Bronchial epithelial cell (primary cell): ENCODE results near the gene LHFPL4. TPM values are rescaled to one million over a fixed set of nuclear protein-coding genes. Genes with fewer than 3 reads are reported as not detected.
"Not testable (repeated sequence)": the region's sequence is repeated elsewhere in the genome, so short reads cannot be mapped to it uniquely, and the experiment has no call there.

Experiments
- DNase-seq: peaks from one replicate; pipeline ENCODE4 v3.0.0-alpha.2; 2010; ENCODE audit warnings: low read depth
- FAIRE-seq: peaks from 2 replicates; lab custom pipeline; 2011; peaks lifted over from hg19 to GRCh38; lab: Jason Lieb, UNC
- H3K27me3 ChIP-seq: 2 replicates; pipeline ENCODE4 v1.5.1; 2011; ENCODE audit warnings: low read length; ENCODE audit not compliant: control insufficient read depth, insufficient read depth
- H3K36me3 ChIP-seq: 2 replicates; pipeline ENCODE4 v1.5.1; 2011; ENCODE audit warnings: low read length; ENCODE audit not compliant: control insufficient read depth, insufficient read depth
- H3K4me3 ChIP-seq: 2 replicates; pipeline ENCODE4 v1.5.1; 2011; ENCODE audit warnings: mild to moderate bottlenecking, low read depth, low read length, control low read depth
- total RNA-seq: library from RNA; depleted of rRNA; stranded (reverse); fragments of >200 nt; gene quantifications from 2 replicates; pipeline ENCODE4 v1.2.1, GENCODE V29; 2014
- TF ChIP-seq, protein P1 (sequence below): IDR thresholded peaks from 2 replicates; pipeline ENCODE4 v1.5.1; 2011; ENCODE audit warnings: mild to moderate bottlenecking, moderate library complexity, low read length, control low read depth, inconsistent platforms; ENCODE audit not compliant: insufficient read depth, severe bottlenecking

The LHFPL4 gene
- not detected in 2 replicates for total RNA-seq

GRCh38 chr3:9553021-9553947, at the start of gene LHFPL4:
TSS of gene LHFPL4 (minus strand) at chr3:9553822. CDS start at chr3:9552679, 1,143 bp downstream.
- Histone ChIP-seq H3K4me3 (no peak within 1 kb of the TSS), H3K36me3 (no peaks in the 10 kb centered on the region), H3K27me3 (peaks cover 5% of the 10 kb centered on the region)
- TF ChIP-seq, protein P1, sequence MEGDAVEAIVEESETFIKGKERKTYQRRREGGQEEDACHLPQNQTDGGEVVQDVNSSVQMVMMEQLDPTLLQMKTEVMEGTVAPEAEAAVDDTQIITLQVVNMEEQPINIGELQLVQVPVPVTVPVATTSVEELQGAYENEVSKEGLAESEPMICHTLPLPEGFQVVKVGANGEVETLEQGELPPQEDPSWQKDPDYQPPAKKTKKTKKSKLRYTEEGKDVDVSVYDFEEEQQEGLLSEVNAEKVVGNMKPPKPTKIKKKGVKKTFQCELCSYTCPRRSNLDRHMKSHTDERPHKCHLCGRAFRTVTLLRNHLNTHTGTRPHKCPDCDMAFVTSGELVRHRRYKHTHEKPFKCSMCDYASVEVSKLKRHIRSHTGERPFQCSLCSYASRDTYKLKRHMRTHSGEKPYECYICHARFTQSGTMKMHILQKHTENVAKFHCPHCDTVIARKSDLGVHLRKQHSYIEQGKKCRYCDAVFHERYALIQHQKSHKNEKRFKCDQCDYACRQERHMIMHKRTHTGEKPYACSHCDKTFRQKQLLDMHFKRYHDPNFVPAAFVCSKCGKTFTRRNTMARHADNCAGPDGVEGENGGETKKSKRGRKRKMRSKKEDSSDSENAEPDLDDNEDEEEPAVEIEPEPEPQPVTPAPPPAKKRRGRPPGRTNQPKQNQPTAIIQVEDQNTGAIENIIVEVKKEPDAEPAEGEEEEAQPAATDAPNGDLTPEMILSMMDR: no peak
- no peak for FAIRE-seq
- no peak for DNase-seq

DNA sequence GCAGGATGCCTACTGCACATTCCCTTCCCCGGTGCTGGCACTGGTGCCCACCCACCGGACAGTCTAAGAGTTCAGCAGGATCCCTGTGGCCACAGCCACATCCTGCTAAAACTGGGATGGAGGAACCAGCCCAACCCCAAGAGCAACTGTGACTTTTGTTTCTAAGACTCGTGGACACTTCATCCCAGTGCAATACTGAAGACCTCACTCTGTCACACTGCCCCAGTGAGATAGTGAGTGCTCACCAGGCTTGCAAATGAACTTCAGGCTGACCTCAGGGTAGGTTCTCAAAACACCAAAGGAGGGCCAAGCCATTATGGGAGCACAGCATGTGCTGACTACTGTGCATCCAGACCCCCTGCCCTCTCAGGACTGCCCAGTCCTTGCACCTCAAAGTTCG, 49.0 kb upstream of the LHFPL4 start:
- H3K4me3 ChIP-seq: no peak overlapping the region
- H3K36me3 ChIP-seq: no peaks in the 10 kb centered on the region
- no peak for DNase-seq
- TF ChIP-seq, protein P1: no peak
- FAIRE-seq: no peak
- peaks cover 2% of the 10 kb centered on the region for H3K27me3 ChIP-seq

- H3K4me3 ChIP-seq: peak overlapping the region; percentile 7
- H3K36me3 ChIP-seq, H3K27me3 ChIP-seq, FAIRE-seq, DNase-seq: not testable (repeated sequence)
These were observed 47.5 kb upstream of the LHFPL4 start for GRCh38 chr3:9601006-9601581.

- Histone ChIP-seq H3K27me3 (peaks cover 2% of the 10 kb centered on the region), H3K36me3 (no peaks in the 10 kb centered on the region), H3K4me3 (peak overlapping the region; percentile 7)
- FAIRE-seq: no peak
- no peak for DNase-seq
- TF ChIP-seq, protein P1: no peak
These were observed 47.0 kb upstream of the LHFPL4 start for GRCh38 chr3:9600597-9600996.

DNA sequence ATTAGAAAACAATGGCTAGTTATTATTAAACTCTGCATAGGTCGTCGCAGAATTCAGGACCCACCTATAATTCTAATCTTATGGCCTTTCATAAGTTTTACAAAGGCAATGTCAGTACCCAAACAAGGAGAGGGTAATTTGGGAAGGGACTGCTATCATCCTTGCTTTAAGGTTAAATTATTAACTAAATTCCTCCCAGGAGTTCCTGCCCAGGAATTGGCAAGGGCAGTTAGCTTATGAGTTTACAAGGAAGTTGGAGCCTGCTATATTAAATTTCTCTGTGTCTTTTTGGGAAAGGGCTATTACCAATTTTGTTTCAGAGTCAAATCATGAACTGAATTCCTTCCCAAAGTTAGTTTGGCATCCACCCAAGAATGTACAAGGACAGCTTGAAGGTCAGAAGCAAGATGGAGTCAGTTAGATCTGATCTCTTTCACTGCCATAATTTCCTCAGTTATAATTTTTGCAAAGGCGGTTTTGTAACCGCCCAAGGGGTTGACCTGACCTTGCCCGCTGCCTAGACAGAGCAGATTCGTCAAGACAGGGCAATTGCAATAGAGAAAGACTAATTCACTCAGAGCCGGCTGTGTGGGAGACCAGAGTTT, 45.3 kb upstream of the LHFPL4 start:
- Histone ChIP-seq H3K27me3 (peaks cover 2% of the 10 kb centered on the region), H3K4me3 (no peak overlapping the region), H3K36me3 (no peaks in the 10 kb centered on the region)
- FAIRE-seq (no peak), DNase-seq (no peak)
- TF ChIP-seq, protein P1: no peak

DNA sequence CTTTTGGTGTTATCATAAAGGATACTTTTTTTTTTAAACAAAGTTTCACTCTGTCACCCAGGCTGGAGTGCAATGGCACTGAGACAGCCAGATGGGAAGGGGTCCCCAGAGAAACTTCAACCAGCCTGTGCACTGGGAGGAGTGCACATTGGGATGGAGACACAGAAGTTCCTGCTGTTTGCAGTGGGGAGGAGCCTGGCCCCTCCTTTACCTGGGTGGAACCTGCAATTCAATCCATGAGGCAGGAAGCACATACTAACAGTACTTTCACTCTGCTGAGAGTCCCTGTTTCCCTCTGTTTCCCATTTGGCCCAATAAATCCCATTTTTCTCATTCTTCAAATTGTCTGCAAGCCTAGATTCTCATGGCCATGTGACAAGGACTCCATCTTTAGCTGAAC, 42.3 kb upstream of the LHFPL4 start:
- no peaks in the 10 kb centered on the region for H3K27me3 ChIP-seq
- H3K36me3 ChIP-seq: no peaks in the 10 kb centered on the region
- no peak overlapping the region for H3K4me3 ChIP-seq
- no peak for FAIRE-seq
- TF ChIP-seq, protein P1: no peak
- DNase-seq: peak; percentile 4

- DNase-seq, FAIRE-seq, H3K36me3 ChIP-seq, H3K4me3 ChIP-seq, H3K27me3 ChIP-seq: not testable (repeated sequence)
These were observed 38.2 kb upstream of the LHFPL4 start for GRCh38 chr3:9591781-9592180.
